WTC11 (cell line): ENCODE measurements around the gene NELL1. TPM values are rescaled to one million over a fixed set of nuclear protein-coding genes. Genes with fewer than 3 reads are reported as not detected.

Source experiments
- ATAC-seq: fragments of 200-7000 bp; cut with Tn5 transposase; 2 replicates; pipeline ENCODE4 v1.10.0; 2021; ENCODE audit warnings: mild to moderate bottlenecking, moderate library complexity
- CTCF ChIA-PET: fragments of 300-600 bp; sonication (Branson Sonifier 250); formaldehyde crosslinking; loops from one replicate; lab custom pipeline; 2021; ENCODE audit warnings: antibody characterized with exemption; lab: Charles Lee
- POLR2A ChIA-PET: fragments of 350-600 bp; sonication (Branson Sonifier 250); formaldehyde crosslinking; loops from one replicate; lab custom pipeline; 2021; ENCODE audit warnings: antibody characterized with exemption; lab: Charles Lee
- DNase-seq: peaks from one replicate; pipeline ENCODE4 v3.0.0; 2021; ENCODE audit warnings: low spot score
- H3K27ac Mint-ChIP-seq: 2 replicates; pipeline ENCODE4 v1.8.0; 2021; ENCODE audit warnings: mixed read lengths
- H3K27me3 Mint-ChIP-seq: 2 replicates; pipeline ENCODE4 v1.8.0; 2021; ENCODE audit warnings: low read depth, mild to moderate bottlenecking, moderate library complexity, mixed read lengths
- H3K36me3 Mint-ChIP-seq: 2 replicates; pipeline ENCODE4 v1.8.0; 2021; ENCODE audit warnings: mixed read lengths
- H3K4me1 Mint-ChIP-seq: 2 replicates; pipeline ENCODE4 v1.8.0; 2022; ENCODE audit warnings: mixed read lengths
- H3K4me3 Mint-ChIP-seq: 2 replicates; pipeline ENCODE4 v1.8.0; 2021; ENCODE audit warnings: mild to moderate bottlenecking, moderate library complexity, mixed read lengths
- H3K9me3 Mint-ChIP-seq: 2 replicates; pipeline ENCODE4 v1.8.0; 2021; ENCODE audit warnings: mixed read lengths
- ATF1 ChIP-seq: sonication (generic); formaldehyde crosslinking; IDR thresholded peaks from 2 replicates; pipeline ENCODE4 v1.8.1; 2023; ENCODE audit warnings: mild to moderate bottlenecking, moderate library complexity, missing genetic modification reagents
- ATF2 ChIP-seq: sonication (generic); formaldehyde crosslinking; IDR thresholded peaks from 2 replicates; pipeline ENCODE4 v1.8.1; 2022; ENCODE audit warnings: low read depth, missing genetic modification reagents, borderline replicate concordance
- ERG ChIP-seq: fragments of 250-450 bp; sonication (Bioruptor Pico); IDR thresholded peaks from 2 replicates; pipeline ENCODE4 v1.8.0; 2021; ENCODE audit warnings: mild to moderate bottlenecking
- FOXJ3 ChIP-seq: sonication (generic); formaldehyde crosslinking; IDR thresholded peaks from 2 replicates; pipeline ENCODE4 v1.9.0; 2021; ENCODE audit warnings: missing genetic modification reagents, mild to moderate bottlenecking, borderline replicate concordance
- FOXK1 ChIP-seq: sonication (generic); formaldehyde crosslinking; IDR thresholded peaks from 2 replicates; pipeline ENCODE4 v1.8.0; 2022; ENCODE audit warnings: mild to moderate bottlenecking, moderate library complexity, missing genetic modification reagents
- MXD4 ChIP-seq: fragments of 250-450 bp; sonication (Bioruptor Pico); IDR thresholded peaks from 2 replicates; pipeline ENCODE4 v1.8.0; 2021; ENCODE audit warnings: mild to moderate bottlenecking, moderate library complexity, borderline replicate concordance
- NFE2L1 ChIP-seq: sonication (generic); formaldehyde crosslinking; IDR thresholded peaks from 2 replicates; pipeline ENCODE4 v1.8.1; 2023; ENCODE audit warnings: missing genetic modification reagents
- NFYB ChIP-seq: sonication (generic); formaldehyde crosslinking; conservative IDR thresholded peaks from 2 replicates; pipeline ENCODE4 v1.8.0; 2022; ENCODE audit warnings: low read depth, missing genetic modification reagents
- OVOL2 ChIP-seq: fragments of 250-450 bp; sonication (Bioruptor Pico); IDR thresholded peaks from 2 replicates; pipeline ENCODE4 v1.9.0; 2021; ENCODE audit warnings: mild to moderate bottlenecking, borderline replicate concordance
- RORB ChIP-seq: fragments of 250-450 bp; sonication (Bioruptor Pico); IDR thresholded peaks from 2 replicates; pipeline ENCODE4 v1.9.0; 2021; ENCODE audit warnings: mild to moderate bottlenecking
- SMAD3 ChIP-seq: sonication (generic); formaldehyde crosslinking; IDR thresholded peaks from 2 replicates; pipeline ENCODE4 v1.8.0; 2022; ENCODE audit warnings: missing genetic modification reagents, mild to moderate bottlenecking, borderline replicate concordance
- SMAD4 ChIP-seq: sonication (generic); formaldehyde crosslinking; IDR thresholded peaks from 2 replicates; pipeline ENCODE4 v1.8.0; 2022; ENCODE audit warnings: mild to moderate bottlenecking, missing genetic modification reagents
- SP1 ChIP-seq: sonication (generic); formaldehyde crosslinking; conservative IDR thresholded peaks from 2 replicates; pipeline ENCODE4 v1.8.1; 2022; ENCODE audit warnings: missing genetic modification reagents
- TCF7 ChIP-seq: sonication (generic); formaldehyde crosslinking; IDR thresholded peaks from 2 replicates; pipeline ENCODE4 v1.8.0; 2022; ENCODE audit warnings: mild to moderate bottlenecking, low read depth, missing genetic modification reagents, moderate library complexity
- TEAD1 ChIP-seq: sonication (generic); formaldehyde crosslinking; IDR thresholded peaks from 2 replicates; pipeline ENCODE4 v1.8.0; 2022; ENCODE audit warnings: mild to moderate bottlenecking, missing genetic modification reagents
- ZNF138 ChIP-seq: sonication (generic); formaldehyde crosslinking; conservative IDR thresholded peaks from 2 replicates; pipeline ENCODE4 v1.8.1; 2022; ENCODE audit warnings: mild to moderate bottlenecking, moderate library complexity, missing genetic modification reagents
- ZNF317 ChIP-seq: sonication (generic); formaldehyde crosslinking; IDR thresholded peaks from 2 replicates; pipeline ENCODE4 v1.8.1; 2023; ENCODE audit warnings: low read depth, mild to moderate bottlenecking, moderate library complexity, missing genetic modification reagents, borderline replicate concordance
- ZNF532 ChIP-seq: fragments of 250-450 bp; sonication (Bioruptor Pico); IDR thresholded peaks from 2 replicates; pipeline ENCODE4 v1.9.0; 2021; ENCODE audit warnings: mild to moderate bottlenecking, borderline replicate concordance
- ZNF671 ChIP-seq: fragments of 250-450 bp; sonication (Bioruptor Pico); IDR thresholded peaks from 2 replicates; pipeline ENCODE4 v1.8.0; 2021; ENCODE audit warnings: mild to moderate bottlenecking
- total RNA-seq: library from RNA; stranded (reverse); gene quantifications from 3 replicates; pipeline ENCODE4 v1.2.3, GENCODE V29; 2021
- TF ChIP-seq, protein P1 (sequence below): sonication (generic); formaldehyde crosslinking; IDR thresholded peaks from 2 replicates; pipeline ENCODE4 v1.8.1; 2023; ENCODE audit warnings: mild to moderate bottlenecking, moderate library complexity, missing genetic modification reagents
- TF ChIP-seq, protein P2 (sequence below): sonication (generic); formaldehyde crosslinking; IDR thresholded peaks from 2 replicates; pipeline ENCODE4 v1.8.0; 2022; ENCODE audit warnings: mild to moderate bottlenecking, missing genetic modification reagents
- TF ChIP-seq, protein P3 (sequence below): sonication (generic); formaldehyde crosslinking; IDR thresholded peaks from 2 replicates; pipeline ENCODE4 v1.8.1; 2023; ENCODE audit warnings: mild to moderate bottlenecking, missing genetic modification reagents, moderate library complexity
- TF ChIP-seq, protein P4 (sequence below): sonication (generic); formaldehyde crosslinking; IDR thresholded peaks from 2 replicates; pipeline ENCODE4 v1.8.1; 2022; ENCODE audit warnings: low read depth, mild to moderate bottlenecking, moderate library complexity, missing genetic modification reagents, borderline replicate concordance
- TF ChIP-seq, protein P5 (sequence below): sonication (generic); formaldehyde crosslinking; IDR thresholded peaks from 2 replicates; pipeline ENCODE4 v1.8.1; 2023; ENCODE audit warnings: mild to moderate bottlenecking, missing genetic modification reagents, moderate library complexity

NELL1 gene
- total RNA-seq, 1 experiment from 2014 or later: 1.8 TPM

GRCh38 chr11:21174781-21175180 is 505.4 kb downstream of the NELL1 start:
- POLR2A ChIA-PET: no interaction called here
- DNase-seq (no peak), ATAC-seq (no peak)
- TF ChIP-seq SP1 (no peak), NFE2L1 (CRISPR knock-in tag) (no peak), ZNF532 (CRISPR knock-in tag) (no peak), OVOL2 (no peak), ZNF671 (CRISPR knock-in tag) (no peak), TCF7 (CRISPR knock-in tag) (no peak), RORB (CRISPR knock-in tag) (no peak), SMAD3 (no peak), ZNF317 (no peak), ATF1 (CRISPR knock-in tag) (no peak)
- TF ChIP-seq, protein P1, sequence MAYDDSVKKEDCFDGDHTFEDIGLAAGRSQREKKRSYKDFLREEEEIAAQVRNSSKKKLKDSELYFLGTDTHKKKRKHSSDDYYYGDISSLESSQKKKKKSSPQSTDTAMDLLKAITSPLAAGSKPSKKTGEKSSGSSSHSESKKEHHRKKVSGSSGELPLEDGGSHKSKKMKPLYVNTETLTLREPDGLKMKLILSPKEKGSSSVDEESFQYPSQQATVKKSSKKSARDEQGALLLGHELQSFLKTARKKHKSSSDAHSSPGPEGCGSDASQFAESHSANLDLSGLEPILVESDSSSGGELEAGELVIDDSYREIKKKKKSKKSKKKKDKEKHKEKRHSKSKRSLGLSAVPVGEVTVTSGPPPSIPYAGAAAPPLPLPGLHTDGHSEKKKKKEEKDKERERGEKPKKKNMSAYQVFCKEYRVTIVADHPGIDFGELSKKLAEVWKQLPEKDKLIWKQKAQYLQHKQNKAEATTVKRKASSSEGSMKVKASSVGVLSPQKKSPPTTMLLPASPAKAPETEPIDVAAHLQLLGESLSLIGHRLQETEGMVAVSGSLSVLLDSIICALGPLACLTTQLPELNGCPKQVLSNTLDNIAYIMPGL: no peak
- TF ChIP-seq, protein P2, sequence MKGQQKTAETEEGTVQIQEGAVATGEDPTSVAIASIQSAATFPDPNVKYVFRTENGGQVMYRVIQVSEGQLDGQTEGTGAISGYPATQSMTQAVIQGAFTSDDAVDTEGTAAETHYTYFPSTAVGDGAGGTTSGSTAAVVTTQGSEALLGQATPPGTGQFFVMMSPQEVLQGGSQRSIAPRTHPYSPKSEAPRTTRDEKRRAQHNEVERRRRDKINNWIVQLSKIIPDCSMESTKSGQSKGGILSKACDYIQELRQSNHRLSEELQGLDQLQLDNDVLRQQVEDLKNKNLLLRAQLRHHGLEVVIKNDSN (CRISPR knock-in tag): no peak
- TF ChIP-seq, protein P3, sequence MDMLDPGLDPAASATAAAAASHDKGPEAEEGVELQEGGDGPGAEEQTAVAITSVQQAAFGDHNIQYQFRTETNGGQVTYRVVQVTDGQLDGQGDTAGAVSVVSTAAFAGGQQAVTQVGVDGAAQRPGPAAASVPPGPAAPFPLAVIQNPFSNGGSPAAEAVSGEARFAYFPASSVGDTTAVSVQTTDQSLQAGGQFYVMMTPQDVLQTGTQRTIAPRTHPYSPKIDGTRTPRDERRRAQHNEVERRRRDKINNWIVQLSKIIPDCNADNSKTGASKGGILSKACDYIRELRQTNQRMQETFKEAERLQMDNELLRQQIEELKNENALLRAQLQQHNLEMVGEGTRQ: no peak
- Mint-ChIP-seq H3K4me1 (peaks cover 14% of the 10 kb centered on the region), H3K27me3 (no peaks in the 10 kb centered on the region), H3K27ac (no peak overlapping the region), H3K9me3 (no peaks in the 10 kb centered on the region), H3K4me3 (no peak overlapping the region), H3K36me3 (no peaks in the 10 kb centered on the region)
- CTCF ChIA-PET: no interaction called here

GRCh38 chr11:21177379-21177778 is 508.0 kb downstream of the NELL1 start:
- no peak for DNase-seq
- POLR2A ChIA-PET: no interaction called here
- Mint-ChIP-seq H3K27ac (no peak overlapping the region), H3K4me1 (peaks cover 17% of the 10 kb centered on the region), H3K9me3 (no peaks in the 10 kb centered on the region), H3K36me3 (no peaks in the 10 kb centered on the region), H3K4me3 (no peak overlapping the region), H3K27me3 (no peaks in the 10 kb centered on the region)
- CTCF ChIA-PET: no interaction called here
- no peak for ATAC-seq
- TF ChIP-seq, protein P4, sequence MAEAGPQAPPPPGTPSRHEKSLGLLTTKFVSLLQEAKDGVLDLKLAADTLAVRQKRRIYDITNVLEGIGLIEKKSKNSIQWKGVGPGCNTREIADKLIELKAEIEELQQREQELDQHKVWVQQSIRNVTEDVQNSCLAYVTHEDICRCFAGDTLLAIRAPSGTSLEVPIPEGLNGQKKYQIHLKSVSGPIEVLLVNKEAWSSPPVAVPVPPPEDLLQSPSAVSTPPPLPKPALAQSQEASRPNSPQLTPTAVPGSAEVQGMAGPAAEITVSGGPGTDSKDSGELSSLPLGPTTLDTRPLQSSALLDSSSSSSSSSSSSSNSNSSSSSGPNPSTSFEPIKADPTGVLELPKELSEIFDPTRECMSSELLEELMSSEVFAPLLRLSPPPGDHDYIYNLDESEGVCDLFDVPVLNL (CRISPR knock-in tag): no peak
- TF ChIP-seq MXD4 (CRISPR knock-in tag) (no peak), ZNF138 (CRISPR knock-in tag) (no peak), SMAD4 (CRISPR knock-in tag) (no peak), TEAD1 (CRISPR knock-in tag) (no peak), FOXK1 (CRISPR knock-in tag) (no peak), ERG (CRISPR knock-in tag) (no peak), ATF2 (CRISPR knock-in tag) (no peak), NFYB (CRISPR knock-in tag) (no peak), FOXJ3 (CRISPR knock-in tag) (no peak)
- TF ChIP-seq, protein P5, sequence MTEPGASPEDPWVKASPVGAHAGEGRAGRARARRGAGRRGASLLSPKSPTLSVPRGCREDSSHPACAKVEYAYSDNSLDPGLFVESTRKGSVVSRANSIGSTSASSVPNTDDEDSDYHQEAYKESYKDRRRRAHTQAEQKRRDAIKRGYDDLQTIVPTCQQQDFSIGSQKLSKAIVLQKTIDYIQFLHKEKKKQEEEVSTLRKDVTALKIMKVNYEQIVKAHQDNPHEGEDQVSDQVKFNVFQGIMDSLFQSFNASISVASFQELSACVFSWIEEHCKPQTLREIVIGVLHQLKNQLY: no peak
